Stimulated activated CD8-positive, alpha-beta memory T cell treated with anti-CD3 and anti-CD28 coated beads, Interleukin-7, amount 100 ng/mL, for 24 hours (primary cell): Measurements from ENCODE around the gene WIPI1.

Source experiments
- DNase-seq: peaks from one replicate; pipeline ENCODE4 v3.0.0-alpha.2; 2020; ENCODE audit warnings: low read depth

WIPI1 gene

GRCh38 chr17:68460146-68460545 is 2.9 kb upstream of the WIPI1 start:
- DNase-seq, result no peak

GRCh38 chr17:68459037-68459639 is 1.8 kb upstream of the WIPI1 start:
- DNase-seq, result no peak

GRCh38 chr17:68458260-68459036 is 1.2 kb upstream of the WIPI1 start:
- no peak for DNase-seq

GRCh38 chr17:68457539-68458259 is 403 bp upstream of the WIPI1 start:
- peak; percentile 93 for DNase-seq

GRCh38 chr17:68456339-68457167 is 743 bp downstream of the WIPI1 start:
- no peak for DNase-seq

GRCh38 chr17:68455901-68456338 is 1.4 kb downstream of the WIPI1 start:
- no peak for DNase-seq

- no peak for DNase-seq
These were observed 3.2 kb downstream of the WIPI1 start for GRCh38 chr17:68453991-68454665.

- DNase-seq, result no peak
These were observed 4.5 kb downstream of the WIPI1 start for GRCh38 chr17:68452724-68453290.

- no peak for DNase-seq
These were observed 5.5 kb downstream of the WIPI1 start for GRCh38 chr17:68451670-68452354.

GRCh38 chr17:68450801-68451200 is 6.5 kb downstream of the WIPI1 start:
- DNase-seq, result no peak

GRCh38 chr17:68450391-68450790 is 6.9 kb downstream of the WIPI1 start:
- no peak for DNase-seq

- DNase-seq, result no peak
These were observed 8.1 kb downstream of the WIPI1 start for GRCh38 chr17:68449021-68449739.

GRCh38 chr17:68446626-68447041 is 10.7 kb downstream of the WIPI1 start:
- no peak for DNase-seq

GRCh38 chr17:68445671-68446070 is 11.6 kb downstream of the WIPI1 start:
- no peak for DNase-seq

- DNase-seq, result no peak
These were observed 13.3 kb downstream of the WIPI1 start for GRCh38 chr17:68443972-68444464.

GRCh38 chr17:68441070-68441770 is 16.1 kb downstream of the WIPI1 start:
- DNase-seq, result no peak

- no peak for DNase-seq
These were observed 16.8 kb downstream of the WIPI1 start for GRCh38 chr17:68440526-68440925.

- no peak for DNase-seq
These were observed 17.5 kb downstream of the WIPI1 start for GRCh38 chr17:68439656-68440290.
